Calu3 (cell line): ENCODE measurements around the gene GAK. TPM values are rescaled to one million over a fixed set of nuclear protein-coding genes. Genes with fewer than 3 reads are reported as not detected.

ENCODE experiments used
- BruUV-seq: library from RNA; stranded (reverse); fragments of 400-500 nt; replicated peaks from 2 replicates; lab custom pipeline; 2021; lab: Mats Ljungman, UMichigan
- CTCF ChIA-PET: fragments of 300-600 bp; sonication (Branson Sonifier 250); formaldehyde crosslinking; loops from one replicate; lab custom pipeline; 2022; ENCODE audit warnings: antibody characterized with exemption; lab: Charles Lee
- DNase-seq: peaks from one replicate; pipeline ENCODE4 v3.0.0; 2022
- H3K27ac Mint-ChIP-seq: one replicate; pipeline ENCODE4 v1.8.0; 2022; ENCODE audit warnings: mixed read lengths; ENCODE audit not compliant: unreplicated experiment
- H3K27me3 Mint-ChIP-seq: one replicate; pipeline ENCODE4 v1.8.0; 2022; ENCODE audit warnings: mixed read lengths; ENCODE audit not compliant: unreplicated experiment
- H3K36me3 Mint-ChIP-seq: one replicate; pipeline ENCODE4 v1.8.0; 2022; ENCODE audit warnings: mild to moderate bottlenecking, moderate library complexity, mixed read lengths; ENCODE audit not compliant: insufficient read depth, unreplicated experiment
- H3K4me1 Mint-ChIP-seq: one replicate; pipeline ENCODE4 v1.8.0; 2022; ENCODE audit warnings: mild to moderate bottlenecking, low read depth, mixed read lengths; ENCODE audit not compliant: unreplicated experiment
- H3K4me3 Mint-ChIP-seq: one replicate; pipeline ENCODE4 v1.8.0; 2022; ENCODE audit warnings: mild to moderate bottlenecking, low read depth, moderate library complexity, mixed read lengths; ENCODE audit not compliant: unreplicated experiment
- H3K9me3 Mint-ChIP-seq: one replicate; pipeline ENCODE4 v1.8.0; 2022; ENCODE audit warnings: low read depth, mixed read lengths; ENCODE audit not compliant: unreplicated experiment
- CTCF ChIP-seq: fragments of 200-600 bp; IDR thresholded peaks from one replicate; pipeline ENCODE4 v1.8.0; 2022; ENCODE audit warnings: antibody characterized with exemption; ENCODE audit not compliant: unreplicated experiment
- intact Hi-C: fragments of 100-400 bp; cut with micrococcal nuclease; formaldehyde crosslinking; loops from one replicate; pipeline ENCODE4 v1.10.0; 2022; ENCODE audit not compliant: unreplicated experiment
- total RNA-seq: library from RNA; stranded (reverse); gene quantifications from 2 replicates; pipeline ENCODE4 v1.2.3, GENCODE V29; 2022

GAK gene
- total RNA-seq, 1 experiment from 2014 or later = 94.1 TPM

- BruUV-seq = no TSS peak
- no peak for TF ChIP-seq CTCF
- no peaks in the 10 kb centered on the region for H3K9me3 Mint-ChIP-seq
Measured at GRCh38 chr4:821181-821591, 110.9 kb downstream of the GAK start.

GRCh38 chr4:820230-821172 is 111.6 kb downstream of the GAK start:
- DNase-seq = no peak
- peaks cover 3% of the 10 kb centered on the region for H3K36me3 Mint-ChIP-seq
- intact Hi-C loops = no loop called here
- H3K4me3 Mint-ChIP-seq = no peak overlapping the region
- no peaks in the 10 kb centered on the region for H3K4me1 Mint-ChIP-seq
- H3K27me3 Mint-ChIP-seq = peaks cover 28% of the 10 kb centered on the region
- CTCF ChIA-PET = no interaction called here
- H3K27ac Mint-ChIP-seq = no peak overlapping the region
- no peaks in the 10 kb centered on the region for H3K9me3 Mint-ChIP-seq
- no TSS peak for BruUV-seq
- no peak for TF ChIP-seq CTCF

More at GRCh38 chr4:821181-821591, 110.9 kb downstream of the GAK start:
- no peaks in the 10 kb centered on the region for H3K4me1 Mint-ChIP-seq
- H3K27me3 Mint-ChIP-seq = peaks cover 25% of the 10 kb centered on the region
- DNase-seq = no peak
- no peak overlapping the region for H3K4me3 Mint-ChIP-seq
- CTCF ChIA-PET = no interaction called here
- intact Hi-C loops = no loop called here
- no peak overlapping the region for H3K27ac Mint-ChIP-seq
- H3K36me3 Mint-ChIP-seq = peaks cover 5% of the 10 kb centered on the region

- no peak overlapping the region for H3K4me3 Mint-ChIP-seq
- no peak for DNase-seq
- H3K36me3 Mint-ChIP-seq = no peaks in the 10 kb centered on the region
- intact Hi-C loops = no loop called here
- no peak overlapping the region for H3K27ac Mint-ChIP-seq
- H3K27me3 Mint-ChIP-seq = peaks cover 37% of the 10 kb centered on the region
- H3K9me3 Mint-ChIP-seq = no peaks in the 10 kb centered on the region
- CTCF ChIA-PET = no interaction called here
- peaks cover 4% of the 10 kb centered on the region for H3K4me1 Mint-ChIP-seq
- no TSS peak for BruUV-seq
- TF ChIP-seq CTCF = no peak
Measured at GRCh38 chr4:819401-820229, 112.5 kb downstream of the GAK start.

- no TSS peak for BruUV-seq
- Mint-ChIP-seq H3K4me1 (peaks cover 13% of the 10 kb centered on the region), H3K36me3 (no peaks in the 10 kb centered on the region), H3K27ac (no peak overlapping the region), H3K4me3 (no peak overlapping the region), H3K27me3 (peaks cover 50% of the 10 kb centered on the region), H3K9me3 (no peaks in the 10 kb centered on the region)
- DNase-seq = no peak
- TF ChIP-seq CTCF = no peak
- intact Hi-C loops = no loop called here
- CTCF ChIA-PET = no interaction called here
Measured at GRCh38 chr4:818106-818921, 113.8 kb downstream of the GAK start.
